BE2C (cell line): ENCODE results near the gene TLE7.
A peak's percentile ranks its signal among the peaks of the same experiment; 100 is the strongest.

Source experiments
- DNase-seq: peaks from one replicate; pipeline ENCODE4 v3.0.0-alpha.2; 2020
- H3K27me3 ChIP-seq: fragments of 250-450 bp; sonication (Bioruptor Pico); 2 replicates; pipeline ENCODE4 v1.5.1; 2020; ENCODE audit warnings: mild to moderate bottlenecking
- H3K36me3 ChIP-seq: fragments of 250-450 bp; sonication (Bioruptor Pico); 2 replicates; pipeline ENCODE4 v1.5.1; 2020; ENCODE audit warnings: mild to moderate bottlenecking
- H3K4me1 ChIP-seq: fragments of 250-450 bp; sonication (Bioruptor Pico); 2 replicates; pipeline ENCODE4 v1.5.1; 2020
- H3K4me3 ChIP-seq: 2 replicates; pipeline ENCODE4 v1.5.1; 2011; ENCODE audit warnings: low read depth, low read length
- H3K9me3 ChIP-seq: fragments of 250-450 bp; sonication (Bioruptor Pico); 2 replicates; pipeline ENCODE4 v1.5.1; 2020
- TF ChIP-seq, protein P1 (sequence below): IDR thresholded peaks from 2 replicates; pipeline ENCODE4 v1.5.1; 2012; ENCODE audit warnings: mild to moderate bottlenecking, low read depth, low read length

The TLE7 gene

DNA sequence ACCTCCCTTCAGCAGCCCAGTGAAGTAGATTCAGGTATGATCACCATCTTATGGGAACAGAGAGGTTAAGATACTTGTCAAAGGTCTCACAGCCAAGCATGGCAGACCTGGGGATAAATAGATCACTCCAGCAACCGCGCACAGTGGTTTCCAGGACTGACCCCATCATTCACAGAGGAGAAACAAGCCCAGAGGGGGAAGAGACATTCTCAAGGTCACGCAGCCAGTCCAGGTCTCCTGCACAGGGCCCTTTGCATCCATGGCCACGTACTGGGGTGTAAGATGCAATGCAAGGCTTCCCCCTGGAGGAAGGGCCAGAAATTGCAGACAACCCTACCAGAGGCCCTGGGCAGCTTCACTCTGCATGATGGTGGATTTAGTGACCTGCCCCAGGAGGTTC is 19.9 kb downstream of the TLE7 start:
- Histone ChIP-seq H3K4me3 (no peak overlapping the region), H3K36me3 (no peaks in the 10 kb centered on the region), H3K4me1 (no peaks in the 10 kb centered on the region), H3K27me3 (peaks cover 27% of the 10 kb centered on the region), H3K9me3 (no peaks in the 10 kb centered on the region)
- DNase-seq, result peak; percentile 40
- TF ChIP-seq, protein P1, sequence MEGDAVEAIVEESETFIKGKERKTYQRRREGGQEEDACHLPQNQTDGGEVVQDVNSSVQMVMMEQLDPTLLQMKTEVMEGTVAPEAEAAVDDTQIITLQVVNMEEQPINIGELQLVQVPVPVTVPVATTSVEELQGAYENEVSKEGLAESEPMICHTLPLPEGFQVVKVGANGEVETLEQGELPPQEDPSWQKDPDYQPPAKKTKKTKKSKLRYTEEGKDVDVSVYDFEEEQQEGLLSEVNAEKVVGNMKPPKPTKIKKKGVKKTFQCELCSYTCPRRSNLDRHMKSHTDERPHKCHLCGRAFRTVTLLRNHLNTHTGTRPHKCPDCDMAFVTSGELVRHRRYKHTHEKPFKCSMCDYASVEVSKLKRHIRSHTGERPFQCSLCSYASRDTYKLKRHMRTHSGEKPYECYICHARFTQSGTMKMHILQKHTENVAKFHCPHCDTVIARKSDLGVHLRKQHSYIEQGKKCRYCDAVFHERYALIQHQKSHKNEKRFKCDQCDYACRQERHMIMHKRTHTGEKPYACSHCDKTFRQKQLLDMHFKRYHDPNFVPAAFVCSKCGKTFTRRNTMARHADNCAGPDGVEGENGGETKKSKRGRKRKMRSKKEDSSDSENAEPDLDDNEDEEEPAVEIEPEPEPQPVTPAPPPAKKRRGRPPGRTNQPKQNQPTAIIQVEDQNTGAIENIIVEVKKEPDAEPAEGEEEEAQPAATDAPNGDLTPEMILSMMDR, result peak; percentile 59

DNA sequence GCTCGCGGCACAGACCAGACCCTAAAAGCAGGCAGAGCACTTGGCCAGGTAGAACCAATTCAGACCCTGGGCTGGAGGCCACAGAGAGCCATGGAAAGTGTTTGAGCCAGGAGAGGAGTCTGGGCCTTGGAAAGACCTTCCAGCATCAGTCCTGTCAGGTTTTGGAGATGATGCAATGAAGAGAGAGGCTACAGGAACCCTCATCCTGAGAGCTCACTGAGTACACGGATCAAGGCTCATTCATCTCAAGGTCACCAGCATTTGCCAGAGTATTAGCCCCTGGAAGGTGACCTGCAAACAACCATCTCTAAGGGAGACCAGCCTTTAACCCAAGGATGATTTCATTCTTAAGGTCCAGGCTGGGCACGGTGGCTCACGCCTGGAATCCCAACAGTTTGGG is 27.8 kb downstream of the TLE7 start:
- Histone ChIP-seq H3K27me3 (peaks cover 21% of the 10 kb centered on the region), H3K4me3 (no peak overlapping the region), H3K9me3 (no peaks in the 10 kb centered on the region), H3K4me1 (no peaks in the 10 kb centered on the region), H3K36me3 (no peaks in the 10 kb centered on the region)
- TF ChIP-seq, protein P1, result no peak
- DNase-seq, result no peak

DNA sequence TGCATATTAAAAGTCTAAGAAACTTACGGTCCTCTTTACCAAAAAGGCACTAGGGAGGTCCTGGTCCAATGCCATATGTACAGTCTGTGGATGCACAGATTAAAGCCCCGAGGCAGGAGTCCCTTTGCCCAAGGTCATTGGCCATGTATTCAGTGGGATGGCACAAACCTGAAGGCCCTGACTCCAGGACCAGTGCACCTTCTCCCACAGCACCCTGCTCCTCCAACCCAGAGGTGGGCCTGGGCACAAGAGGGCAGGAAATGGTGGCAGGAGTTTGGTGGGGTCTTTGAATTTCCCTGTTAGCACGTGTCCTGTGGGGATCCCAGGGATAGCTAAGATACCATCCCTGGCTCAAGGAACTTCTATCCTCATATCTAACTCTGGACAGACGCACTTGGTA is 28.5 kb downstream of the TLE7 start:
- Histone ChIP-seq H3K4me3 (no peak overlapping the region), H3K27me3 (peaks cover 28% of the 10 kb centered on the region), H3K36me3 (no peaks in the 10 kb centered on the region), H3K9me3 (no peaks in the 10 kb centered on the region), H3K4me1 (no peaks in the 10 kb centered on the region)
- TF ChIP-seq, protein P1, result no peak
- DNase-seq, result no peak

DNA sequence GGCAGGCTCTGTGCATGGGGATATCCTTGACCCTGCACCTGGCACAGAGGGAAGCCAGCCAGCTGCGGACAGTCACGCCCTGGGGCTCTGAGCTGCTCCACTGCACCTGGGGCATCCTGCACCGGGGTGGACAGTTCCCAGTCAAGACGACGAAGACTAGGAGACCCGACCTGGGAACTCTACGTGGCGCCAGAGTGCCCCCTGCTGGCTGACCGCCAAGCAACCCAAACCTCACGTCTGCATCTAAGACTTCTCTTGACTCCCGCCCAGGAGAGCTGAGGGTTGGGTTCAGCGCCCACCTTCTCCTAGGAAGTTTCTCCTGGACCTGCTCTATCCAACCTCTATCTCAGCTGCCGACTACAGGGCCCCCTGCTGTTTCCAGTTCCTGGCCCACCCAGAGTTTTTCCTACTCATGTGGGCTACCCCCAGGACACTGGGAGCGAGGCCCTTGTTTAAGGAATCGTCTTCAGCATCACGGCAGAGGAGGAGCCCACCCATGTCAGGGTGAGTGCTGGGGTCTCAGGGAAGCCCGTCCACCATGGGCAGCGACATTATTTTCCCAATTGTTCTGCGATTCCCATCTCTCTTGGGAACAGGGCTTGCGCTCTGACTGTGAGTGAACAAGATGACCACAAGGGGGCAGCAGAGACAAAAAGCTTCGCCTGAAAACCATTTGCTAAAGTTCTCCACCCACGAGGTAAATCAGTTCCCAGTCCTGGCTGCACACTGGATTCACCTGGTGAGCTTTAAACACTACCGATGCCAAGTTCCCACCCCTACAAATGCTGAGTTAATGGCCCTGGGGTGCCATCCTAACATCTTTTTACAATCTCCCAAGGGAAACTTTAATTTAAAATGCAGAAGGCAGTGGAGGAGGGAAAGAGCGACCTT is 29.3 kb downstream of the TLE7 start:
- peaks cover 34% of the 10 kb centered on the region for H3K27me3 ChIP-seq
- TF ChIP-seq, protein P1, result peak; percentile 85
- peak overlapping the region; percentile 16; the same call in 1 of the 2 replicates for H3K4me3 ChIP-seq

DNA sequence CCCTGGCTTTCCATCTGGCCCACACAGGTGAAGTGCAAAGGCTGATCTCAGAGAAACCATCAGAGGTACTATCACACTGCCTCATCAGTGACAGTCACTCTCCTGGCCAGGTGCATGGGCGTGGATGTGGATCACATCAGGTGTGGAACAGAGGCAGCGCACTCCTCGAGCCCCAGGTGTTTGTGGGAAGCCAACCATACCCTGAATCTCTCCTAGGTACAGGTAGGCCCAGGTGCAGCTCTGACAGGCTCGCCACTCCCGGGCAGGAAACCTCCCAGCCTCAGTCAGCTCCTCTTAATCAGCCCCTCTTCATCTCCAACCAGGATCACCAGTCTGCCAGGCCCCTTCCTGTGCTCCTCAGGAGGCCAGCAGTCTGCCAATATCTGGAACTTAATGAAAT is 31.7 kb downstream of the TLE7 start:
- Histone ChIP-seq H3K36me3 (no peaks in the 10 kb centered on the region), H3K4me3 (no peak overlapping the region), H3K9me3 (no peaks in the 10 kb centered on the region), H3K27me3 (peaks cover 38% of the 10 kb centered on the region), H3K4me1 (no peaks in the 10 kb centered on the region)
- TF ChIP-seq, protein P1, result no peak
- no peak for DNase-seq

More for the DNA sequence above, 29.3 kb downstream of the TLE7 start:
- H3K36me3 ChIP-seq, result no peaks in the 10 kb centered on the region
- peak; percentile 74 for DNase-seq
- no peaks in the 10 kb centered on the region for H3K4me1 ChIP-seq
- no peaks in the 10 kb centered on the region for H3K9me3 ChIP-seq
